Retinal pigment epithelial cell (primary cell): ENCODE results near the gene ECPAS.

Source experiments
- DNase-seq: peaks from one replicate; pipeline ENCODE4 v3.0.0-alpha.2; 2010; ENCODE audit warnings: low read depth
- H3K4me3 ChIP-seq: 2 replicates; pipeline ENCODE4 v1.5.1; 2011; ENCODE audit warnings: mild to moderate bottlenecking, low read length, control low read depth, moderate library complexity
- TF ChIP-seq, protein P1 (sequence below): conservative IDR thresholded peaks from 2 replicates; pipeline ENCODE4 v1.5.1; 2011; ENCODE audit warnings: low read depth, low read length, control low read depth, inconsistent platforms

ECPAS gene

DNA sequence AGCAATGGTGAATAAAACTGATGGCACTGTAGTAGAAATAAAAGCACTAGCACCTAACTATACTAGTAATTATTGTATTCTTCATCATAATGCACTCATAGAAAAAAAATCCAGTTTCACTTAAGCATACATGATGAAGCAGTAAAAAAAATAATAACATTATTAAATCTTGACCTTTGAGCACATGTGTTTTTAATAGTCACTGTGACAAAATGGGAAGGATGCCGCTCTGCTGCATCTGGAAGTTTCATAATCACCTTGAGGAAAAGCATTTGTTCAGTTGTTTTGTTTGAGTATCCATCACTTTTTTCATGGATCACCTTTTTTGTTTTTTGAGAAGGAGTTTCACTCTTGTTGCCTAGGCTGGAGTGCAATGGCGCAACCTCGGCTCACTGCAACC lies 167.4 kb downstream of the ECPAS start:
- TF ChIP-seq, protein P1, sequence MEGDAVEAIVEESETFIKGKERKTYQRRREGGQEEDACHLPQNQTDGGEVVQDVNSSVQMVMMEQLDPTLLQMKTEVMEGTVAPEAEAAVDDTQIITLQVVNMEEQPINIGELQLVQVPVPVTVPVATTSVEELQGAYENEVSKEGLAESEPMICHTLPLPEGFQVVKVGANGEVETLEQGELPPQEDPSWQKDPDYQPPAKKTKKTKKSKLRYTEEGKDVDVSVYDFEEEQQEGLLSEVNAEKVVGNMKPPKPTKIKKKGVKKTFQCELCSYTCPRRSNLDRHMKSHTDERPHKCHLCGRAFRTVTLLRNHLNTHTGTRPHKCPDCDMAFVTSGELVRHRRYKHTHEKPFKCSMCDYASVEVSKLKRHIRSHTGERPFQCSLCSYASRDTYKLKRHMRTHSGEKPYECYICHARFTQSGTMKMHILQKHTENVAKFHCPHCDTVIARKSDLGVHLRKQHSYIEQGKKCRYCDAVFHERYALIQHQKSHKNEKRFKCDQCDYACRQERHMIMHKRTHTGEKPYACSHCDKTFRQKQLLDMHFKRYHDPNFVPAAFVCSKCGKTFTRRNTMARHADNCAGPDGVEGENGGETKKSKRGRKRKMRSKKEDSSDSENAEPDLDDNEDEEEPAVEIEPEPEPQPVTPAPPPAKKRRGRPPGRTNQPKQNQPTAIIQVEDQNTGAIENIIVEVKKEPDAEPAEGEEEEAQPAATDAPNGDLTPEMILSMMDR, result no peak
- DNase-seq, result no peak
- H3K4me3 ChIP-seq, result no peak overlapping the region
